GM19463 (cell line): ENCODE data around the gene SLC38A11.
A peak's percentile ranks its signal among the peaks of the same experiment; 100 is the strongest.

ENCODE experiments used
- ATAC-seq: cut with Tn5 transposase; IDR thresholded peaks from one replicate; pipeline ENCODE4 v1.9.1; 2021; ENCODE audit warnings: mild to moderate bottlenecking, moderate library complexity; ENCODE audit not compliant: unreplicated experiment

The SLC38A11 gene

GRCh38 chr2:164917296-164917903, 37.9 kb downstream of the SLC38A11 start:
- ATAC-seq, result no peak

GRCh38 chr2:164915566-164915965, 39.8 kb downstream of the SLC38A11 start:
- ATAC-seq, result no peak

DNA sequence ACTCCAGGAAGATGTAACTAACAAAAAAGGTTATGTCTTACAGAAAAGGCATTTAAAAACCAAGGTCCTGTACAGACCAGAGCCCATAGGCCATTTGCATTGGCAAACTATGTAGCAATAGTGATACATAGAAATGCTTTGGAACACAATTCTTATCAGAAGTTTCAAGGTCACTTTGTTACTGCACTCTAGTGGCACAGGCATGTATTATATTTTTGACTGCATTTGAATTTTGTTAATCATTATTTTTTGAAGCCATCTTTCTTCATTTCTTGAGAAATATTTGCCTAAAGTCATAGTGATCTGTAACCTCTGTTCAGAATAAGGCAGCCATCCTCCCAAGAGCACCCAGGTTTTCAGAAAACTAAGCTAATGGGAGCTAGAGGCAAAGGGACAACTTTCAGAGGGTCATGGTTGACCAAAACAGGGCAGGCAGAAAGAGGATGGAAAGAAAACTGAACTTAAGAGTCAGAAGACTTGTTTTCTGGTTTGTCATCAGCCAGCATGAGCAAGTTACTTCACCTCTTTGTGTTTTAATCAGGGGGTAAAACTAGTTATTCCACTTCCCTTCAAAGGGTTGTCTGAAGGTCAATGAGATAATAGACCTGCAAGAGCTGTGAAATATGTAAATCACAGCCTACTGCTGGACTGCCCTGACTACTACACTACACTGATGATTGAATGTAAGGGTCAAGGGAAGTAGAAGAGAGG, 41.5 kb downstream of the SLC38A11 start:
- ATAC-seq, result no peak

DNA sequence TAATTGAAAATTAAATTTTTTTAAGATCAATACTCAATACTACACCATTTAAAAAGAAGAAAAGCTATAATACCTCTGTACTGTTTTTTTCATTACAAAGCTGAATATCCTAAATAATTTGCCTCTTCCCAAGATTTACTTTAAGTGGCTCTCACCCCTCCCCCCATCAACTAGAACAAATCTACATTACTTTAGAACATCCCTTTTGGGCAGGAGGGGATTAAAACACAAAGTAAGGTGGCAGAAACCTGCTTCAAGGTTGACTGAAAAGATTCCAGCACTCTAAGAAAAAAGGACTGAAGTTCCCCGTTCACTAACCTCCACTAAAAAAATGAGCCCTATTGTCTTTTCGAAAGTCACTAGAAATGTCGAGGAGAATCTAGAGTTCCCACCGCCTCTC, 42.3 kb downstream of the SLC38A11 start:
- no peak for ATAC-seq

DNA sequence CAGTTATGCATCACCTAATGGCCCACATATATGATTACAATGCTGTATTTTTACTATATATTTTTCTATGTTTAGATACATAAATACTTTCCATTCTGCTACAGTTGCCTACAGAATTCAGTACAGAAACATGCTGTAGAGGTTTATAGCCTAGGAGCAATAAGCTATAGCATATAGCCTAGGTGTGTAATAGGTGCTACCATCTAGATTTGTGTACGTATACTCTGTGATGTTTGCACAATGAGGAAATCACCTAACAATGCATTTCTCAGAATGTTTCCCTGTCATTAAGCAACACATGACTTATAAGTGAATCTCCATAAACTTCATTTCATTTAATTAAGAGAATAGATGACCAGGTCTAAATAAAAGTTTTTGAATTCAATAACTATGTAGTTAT, 43.5 kb downstream of the SLC38A11 start:
- no peak for ATAC-seq

DNA sequence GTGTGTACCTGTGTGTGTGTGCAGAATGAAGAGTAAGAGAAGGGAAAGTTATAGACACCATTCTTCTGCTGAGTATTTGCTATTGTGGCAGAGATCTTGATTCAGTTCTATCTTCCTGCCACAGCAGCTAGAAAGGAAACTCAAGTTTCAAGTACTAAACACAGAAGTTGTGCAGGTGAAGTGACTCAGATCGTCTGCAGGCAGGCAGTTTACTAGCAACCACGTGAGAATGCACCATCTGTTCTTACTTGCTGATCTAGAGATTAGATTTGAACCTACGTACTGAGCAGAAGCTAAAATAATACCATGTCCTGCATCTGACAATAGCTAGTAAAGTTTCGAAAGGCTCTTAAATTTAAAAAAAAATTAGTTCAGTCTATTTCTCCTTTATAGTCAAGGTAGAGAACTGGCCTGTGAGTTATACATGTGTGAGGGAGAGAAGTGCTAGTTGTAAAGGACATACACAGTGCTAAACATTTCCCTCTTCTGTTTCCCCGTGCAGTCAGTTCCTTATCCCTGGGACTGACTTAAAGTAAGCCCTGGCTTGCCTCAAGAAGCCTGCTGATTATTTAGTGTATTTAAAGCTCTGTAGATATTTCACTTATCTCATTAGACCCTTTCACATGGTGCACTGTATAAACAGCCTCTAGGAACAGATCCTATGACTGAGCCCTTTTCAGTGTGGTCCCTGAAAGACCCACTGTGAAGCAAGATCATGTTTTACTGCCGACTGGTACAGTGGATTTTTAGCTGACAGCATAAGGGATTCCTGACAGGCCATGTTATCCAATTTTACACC, 45.0 kb downstream of the SLC38A11 start:
- ATAC-seq, result peak; percentile 69

DNA sequence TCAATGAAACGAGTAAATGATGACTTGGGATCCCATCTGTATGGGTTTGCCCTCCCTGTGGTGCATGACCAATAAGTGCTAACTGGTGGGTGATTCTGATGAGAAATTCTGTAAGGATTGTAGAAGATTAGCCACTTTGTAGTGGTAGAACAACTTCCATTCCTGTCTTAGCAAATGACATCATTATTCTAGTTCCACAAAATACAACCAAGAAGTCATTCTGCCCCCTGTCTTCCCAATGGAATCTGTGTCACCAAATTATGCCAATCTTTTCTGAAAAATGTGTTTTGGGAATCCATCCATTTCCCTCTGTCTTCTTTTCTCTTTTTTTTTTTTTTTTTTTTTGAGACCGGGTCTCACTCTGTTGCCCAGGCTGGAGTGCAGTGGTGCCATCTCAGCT, 48.4 kb downstream of the SLC38A11 start:
- no peak for ATAC-seq

GRCh38 chr2:164905307-164905706, 50.0 kb downstream of the SLC38A11 start:
- ATAC-seq, result no peak

GRCh38 chr2:164903951-164904350, 51.4 kb downstream of the SLC38A11 start:
- no peak for ATAC-seq

GRCh38 chr2:164903204-164903603, 52.1 kb downstream of the SLC38A11 start:
- no peak for ATAC-seq

DNA sequence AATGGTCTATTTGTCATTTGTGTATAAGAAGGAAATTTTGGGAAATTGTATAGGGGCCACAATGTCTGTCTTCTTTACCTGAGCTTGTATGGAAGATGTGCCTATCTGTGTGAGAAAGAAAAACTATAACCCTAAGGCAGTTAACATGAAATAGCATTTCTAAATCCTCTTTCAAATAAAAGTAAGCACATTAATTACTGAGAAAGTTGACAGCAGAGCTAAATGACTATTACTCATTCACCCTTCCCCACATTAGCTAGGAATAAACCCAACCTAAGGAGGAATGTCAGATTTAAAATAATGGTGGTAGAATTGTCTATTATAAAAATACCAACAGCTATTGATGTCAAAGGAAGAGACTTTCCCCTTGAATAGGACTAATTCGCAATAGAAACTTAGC, 56.2 kb downstream of the SLC38A11 start:
- no peak for ATAC-seq

GRCh38 chr2:164898475-164898874, 56.9 kb downstream of the SLC38A11 start:
- no peak for ATAC-seq

DNA sequence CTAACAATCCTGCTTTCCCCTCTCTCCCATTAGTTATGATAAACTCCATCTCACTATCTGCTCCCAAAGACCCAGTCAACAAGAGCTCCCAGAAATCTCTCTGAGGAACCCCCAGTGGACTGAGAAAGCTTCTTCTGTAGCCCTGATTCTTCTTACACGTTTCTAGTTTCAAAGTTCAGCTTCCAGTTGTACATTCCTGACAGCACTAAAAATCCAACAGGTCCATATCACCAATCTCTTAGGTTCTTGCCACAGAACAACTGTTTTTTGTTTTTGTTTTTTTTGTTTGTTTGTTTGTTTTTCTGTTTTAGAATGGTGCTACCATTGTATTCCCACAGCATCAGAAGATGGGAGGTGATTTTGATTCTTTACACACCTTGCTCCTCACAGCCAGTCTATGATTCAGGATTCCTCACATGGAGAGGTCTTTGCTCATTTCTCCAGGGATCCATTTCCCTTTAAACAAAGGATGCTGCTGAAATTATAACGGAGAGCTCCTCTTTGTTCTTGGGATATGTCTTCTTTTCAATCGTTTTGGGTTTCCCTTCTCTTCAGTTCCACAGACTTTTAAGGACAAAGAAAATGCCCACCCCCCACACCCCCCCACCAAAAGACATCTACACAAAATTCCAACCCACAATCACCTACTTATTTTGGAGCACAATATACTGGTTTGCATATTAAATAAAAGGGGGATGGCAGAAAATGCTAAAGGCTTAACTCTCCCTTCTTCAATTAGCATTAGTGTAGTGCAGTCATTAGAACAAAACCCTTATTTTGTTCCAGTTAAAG, 57.7 kb downstream of the SLC38A11 start:
- no peak for ATAC-seq

DNA sequence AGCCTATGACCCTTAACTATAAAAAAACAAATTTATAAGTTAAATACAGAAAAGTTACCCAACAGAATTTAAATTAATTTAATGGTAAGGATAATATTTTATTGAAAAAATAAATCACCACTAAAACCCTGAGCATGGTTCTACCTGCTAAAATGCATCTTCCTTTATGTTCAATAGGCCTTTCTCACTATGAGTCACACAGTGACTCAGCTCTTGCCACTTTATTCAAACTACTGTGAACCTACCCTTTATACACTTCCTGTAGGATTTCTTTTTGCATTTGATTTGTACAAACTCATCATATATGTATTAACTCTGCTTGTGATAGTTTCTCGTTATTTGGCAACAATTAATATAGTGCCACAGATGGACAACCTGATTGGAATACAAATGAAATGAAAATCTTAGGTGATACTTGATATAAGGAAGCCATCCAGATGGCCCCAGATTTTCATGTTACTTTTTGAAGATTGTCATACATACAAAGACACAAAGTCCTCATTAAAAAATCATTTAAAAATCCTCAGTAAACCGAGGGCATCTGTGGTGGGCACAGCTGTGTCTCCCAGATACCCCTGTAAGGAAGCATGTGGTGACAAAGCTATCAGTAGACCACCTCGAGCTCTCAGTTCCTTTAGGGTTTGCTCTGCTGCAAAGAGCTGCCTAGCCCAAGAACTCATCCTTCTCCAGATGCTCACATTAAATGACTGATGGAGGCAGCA, 58.5 kb downstream of the SLC38A11 start:
- ATAC-seq, result peak; percentile 100

DNA sequence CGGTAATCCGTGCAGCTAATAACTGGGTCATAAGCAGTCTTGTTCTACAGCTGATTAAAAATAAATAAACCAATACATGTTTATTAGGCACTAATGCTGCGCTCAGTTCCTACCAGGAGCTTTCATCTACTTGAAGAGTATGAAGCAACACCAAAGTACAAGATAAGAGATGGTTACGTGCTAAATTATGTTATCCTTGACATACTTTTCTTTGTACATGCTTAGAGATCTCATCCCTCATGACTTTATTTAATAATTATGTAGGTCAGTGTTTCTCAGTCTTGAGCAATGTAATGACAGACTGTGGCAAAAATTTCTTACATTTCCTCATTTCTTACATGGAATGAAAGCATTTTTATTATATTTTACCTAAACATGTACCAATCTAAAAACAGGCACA, 59.1 kb downstream of the SLC38A11 start:
- ATAC-seq, result no peak

DNA sequence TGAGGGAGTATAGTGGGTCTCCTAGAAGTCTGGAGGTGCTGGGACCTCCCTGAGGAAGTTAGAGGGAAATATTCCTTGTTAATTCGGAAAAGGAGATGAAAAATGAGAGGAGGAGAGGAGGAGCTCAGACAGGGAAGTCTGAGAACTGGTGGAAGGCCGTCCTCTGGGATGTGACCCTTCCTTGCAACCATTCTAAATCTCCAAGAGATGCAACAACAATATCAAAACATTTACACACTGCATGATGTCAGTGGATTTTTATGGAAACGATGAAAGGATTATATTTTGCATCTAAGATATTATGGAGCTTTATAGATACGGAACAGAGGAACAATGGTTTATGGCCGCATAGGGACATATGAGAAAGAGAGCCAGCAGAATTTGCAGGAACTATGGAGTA, 63.9 kb downstream of the SLC38A11 start:
- no peak for ATAC-seq

DNA sequence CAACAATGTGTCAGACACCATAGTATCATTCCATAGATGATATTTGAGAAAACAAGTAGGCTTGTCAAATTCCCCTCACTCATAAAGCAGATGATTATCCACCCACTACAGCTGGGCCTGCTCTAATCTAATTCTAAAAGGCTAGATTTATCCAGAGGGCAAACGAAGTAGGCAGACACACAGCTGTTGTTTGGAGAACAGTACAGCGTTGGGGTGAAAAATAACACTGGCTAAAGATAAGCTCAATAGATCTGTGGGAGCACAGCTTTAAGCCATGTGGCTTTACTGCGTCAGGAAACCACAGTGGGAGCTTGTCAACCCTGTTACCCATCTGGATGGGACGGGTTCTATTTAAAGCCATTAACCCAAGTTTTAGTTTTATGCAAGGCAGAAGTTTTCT, 64.8 kb downstream of the SLC38A11 start:
- ATAC-seq, result no peak

DNA sequence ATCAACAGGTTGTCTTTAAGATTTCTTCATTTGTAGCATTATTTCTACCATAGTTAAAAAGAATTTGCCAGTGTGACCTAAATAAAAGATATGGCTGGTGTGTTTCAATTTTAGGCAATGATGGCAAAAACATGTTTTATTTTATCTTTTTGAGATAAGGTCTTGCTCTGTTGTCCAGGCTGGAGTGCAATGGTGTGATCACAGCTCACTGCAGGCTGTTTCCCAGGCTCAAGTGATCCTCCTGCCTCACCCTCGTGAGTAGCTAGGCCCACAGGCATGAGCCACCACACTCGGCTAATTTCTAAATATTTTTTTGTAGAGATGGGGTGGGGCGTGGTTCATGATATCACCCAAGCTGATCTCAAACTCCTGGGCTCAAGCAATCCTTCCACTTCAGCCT, 66.7 kb downstream of the SLC38A11 start:
- no peak for ATAC-seq

- no peak for ATAC-seq
Measured at GRCh38 chr2:164887434-164888144, 67.7 kb downstream of the SLC38A11 start.

DNA sequence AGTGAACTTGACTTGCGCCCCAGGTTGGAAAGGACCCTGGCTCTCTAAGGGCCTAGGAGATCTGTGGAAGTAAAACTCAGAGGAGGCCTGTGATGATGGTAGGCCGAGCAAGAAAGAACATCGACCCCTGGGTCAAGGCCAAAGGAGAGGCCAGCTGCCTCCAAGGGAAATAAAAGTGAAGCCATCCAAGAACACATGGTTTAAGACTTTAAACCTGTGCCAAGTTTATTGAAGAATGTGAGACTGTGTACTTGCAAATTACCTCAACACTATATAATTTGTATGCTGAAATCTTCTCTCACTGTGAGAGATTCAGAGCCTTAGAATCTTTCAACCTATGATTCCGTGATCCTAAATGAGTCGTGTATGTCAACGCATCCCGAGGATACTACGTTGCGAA, 73.0 kb downstream of the SLC38A11 start:
- ATAC-seq, result no peak
